ENCODE data around the gene SLC1A7.

DNA sequence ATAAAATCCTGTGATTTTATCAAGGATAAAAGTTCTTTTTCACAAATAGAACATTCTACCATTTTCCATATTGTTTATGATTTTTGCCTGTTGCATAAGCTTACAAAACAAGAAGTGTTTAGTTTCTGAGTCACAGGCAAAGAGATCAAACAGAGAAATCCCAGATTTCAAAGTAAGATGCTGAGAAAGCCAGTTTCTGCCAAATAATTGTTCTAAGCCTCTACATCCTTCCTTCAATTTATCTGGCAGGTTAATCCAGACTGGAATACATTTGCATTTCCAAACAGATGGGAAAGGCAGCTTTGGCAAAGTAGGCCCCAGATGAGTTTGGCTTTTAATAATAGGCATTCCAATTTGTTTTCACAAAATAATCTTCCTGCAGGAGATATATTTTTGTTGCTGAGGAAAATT lies 2.5 kb downstream of the SLC1A7 start:
- TF ChIP-seq, protein P1, sequence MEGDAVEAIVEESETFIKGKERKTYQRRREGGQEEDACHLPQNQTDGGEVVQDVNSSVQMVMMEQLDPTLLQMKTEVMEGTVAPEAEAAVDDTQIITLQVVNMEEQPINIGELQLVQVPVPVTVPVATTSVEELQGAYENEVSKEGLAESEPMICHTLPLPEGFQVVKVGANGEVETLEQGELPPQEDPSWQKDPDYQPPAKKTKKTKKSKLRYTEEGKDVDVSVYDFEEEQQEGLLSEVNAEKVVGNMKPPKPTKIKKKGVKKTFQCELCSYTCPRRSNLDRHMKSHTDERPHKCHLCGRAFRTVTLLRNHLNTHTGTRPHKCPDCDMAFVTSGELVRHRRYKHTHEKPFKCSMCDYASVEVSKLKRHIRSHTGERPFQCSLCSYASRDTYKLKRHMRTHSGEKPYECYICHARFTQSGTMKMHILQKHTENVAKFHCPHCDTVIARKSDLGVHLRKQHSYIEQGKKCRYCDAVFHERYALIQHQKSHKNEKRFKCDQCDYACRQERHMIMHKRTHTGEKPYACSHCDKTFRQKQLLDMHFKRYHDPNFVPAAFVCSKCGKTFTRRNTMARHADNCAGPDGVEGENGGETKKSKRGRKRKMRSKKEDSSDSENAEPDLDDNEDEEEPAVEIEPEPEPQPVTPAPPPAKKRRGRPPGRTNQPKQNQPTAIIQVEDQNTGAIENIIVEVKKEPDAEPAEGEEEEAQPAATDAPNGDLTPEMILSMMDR (IDR thresholded peaks at IDR 0.05) = no peak
- no peak for TF ChIP-seq EP300 (IDR thresholded peaks at IDR 0.05)
- no peak for TF ChIP-seq POLR2A (IDR thresholded peaks at IDR 0.05; ENCODE audit: low read depth)

All from esophagus muscularis mucosa (tissue), 4 donors.